ENCODE measurements around the gene KIF24.
"Not testable (repeated sequence)": the region's sequence is repeated elsewhere in the genome, so short reads cannot be mapped to it uniquely, and the experiment has no call there.

The KIF24 gene

GRCh38 chr9:34310215-34310614 lies 18.9 kb downstream of the KIF24 start:
- Histone ChIP-seq H3K4me1 (ENCODE audit: control insufficient read depth, low read depth, low read length) (no peaks in the 10 kb centered on the region), H3K27me3 (ENCODE audit: control insufficient read depth, insufficient read depth, low read length) (no peaks in the 10 kb centered on the region), H3K36me3 (ENCODE audit: control insufficient read depth, low read depth, low read length) (no peaks in the 10 kb centered on the region), H3K27ac (ENCODE audit: low read length) (no peak overlapping the region), H3K9me3 (ENCODE audit: control insufficient read depth, low read depth, low read length) (no peaks in the 10 kb centered on the region), H3K4me3 (ENCODE audit: low read length) (no peak overlapping the region), H3K9ac (ENCODE audit: low read length) (no peak overlapping the region)

- not testable (repeated sequence) for H3K9me3 ChIP-seq (ENCODE audit: control insufficient read depth, low read depth, low read length); H3K27me3 ChIP-seq (ENCODE audit: control insufficient read depth, insufficient read depth, low read length); H3K4me3 ChIP-seq (ENCODE audit: low read length); H3K27ac ChIP-seq (ENCODE audit: low read length); H3K36me3 ChIP-seq (ENCODE audit: control insufficient read depth, low read depth, low read length); H3K4me1 ChIP-seq (ENCODE audit: control insufficient read depth, low read depth, low read length); H3K9ac ChIP-seq (ENCODE audit: low read length)
Observed at GRCh38 chr9:34308316-34308715, 20.8 kb downstream of the KIF24 start.

- not testable (repeated sequence) for H3K27me3 ChIP-seq (ENCODE audit: control insufficient read depth, insufficient read depth, low read length); H3K4me3 ChIP-seq (ENCODE audit: low read length); H3K9me3 ChIP-seq (ENCODE audit: control insufficient read depth, low read depth, low read length); H3K27ac ChIP-seq (ENCODE audit: low read length); H3K9ac ChIP-seq (ENCODE audit: low read length); H3K36me3 ChIP-seq (ENCODE audit: control insufficient read depth, low read depth, low read length); H3K4me1 ChIP-seq (ENCODE audit: control insufficient read depth, low read depth, low read length)
Observed at GRCh38 chr9:34301064-34301463, 28.0 kb downstream of the KIF24 start.

GRCh38 chr9:34292552-34292951 lies 36.5 kb downstream of the KIF24 start:
- Histone ChIP-seq H3K36me3 (ENCODE audit: control insufficient read depth, low read depth, low read length) (no peaks in the 10 kb centered on the region), H3K9me3 (ENCODE audit: control insufficient read depth, low read depth, low read length) (no peaks in the 10 kb centered on the region), H3K27ac (ENCODE audit: low read length) (no peak overlapping the region), H3K4me3 (ENCODE audit: low read length) (no peak overlapping the region), H3K4me1 (ENCODE audit: control insufficient read depth, low read depth, low read length) (no peaks in the 10 kb centered on the region), H3K9ac (ENCODE audit: low read length) (no peak overlapping the region), H3K27me3 (ENCODE audit: control insufficient read depth, insufficient read depth, low read length) (no peaks in the 10 kb centered on the region)

DNA sequence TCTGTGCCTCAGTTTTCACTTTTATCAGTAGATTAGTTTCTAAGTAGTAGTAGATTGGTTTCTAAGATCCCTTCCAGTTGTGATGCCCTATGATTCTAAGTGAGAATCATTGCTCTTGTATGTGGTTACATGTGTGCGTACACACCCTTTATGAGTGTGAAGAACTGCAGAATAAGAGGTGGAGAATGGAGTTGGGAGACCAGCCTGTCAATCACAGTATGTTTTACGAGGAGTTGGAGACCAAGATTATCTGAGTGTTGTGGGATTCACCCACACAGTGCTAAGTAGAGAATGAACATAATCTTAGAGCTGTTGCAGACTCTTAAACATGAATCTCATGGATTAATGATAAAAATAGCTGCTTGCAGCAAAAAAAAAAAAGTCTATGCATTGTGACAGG lies 37.6 kb downstream of the KIF24 start:
- H3K27ac ChIP-seq (ENCODE audit: low read length), result no peak overlapping the region
- H3K27me3 ChIP-seq (ENCODE audit: control insufficient read depth, insufficient read depth, low read length), result no peaks in the 10 kb centered on the region
- H3K9me3 ChIP-seq (ENCODE audit: control insufficient read depth, low read depth, low read length), result no peaks in the 10 kb centered on the region
- H3K4me3 ChIP-seq (ENCODE audit: low read length), result no peak overlapping the region
- no peaks in the 10 kb centered on the region for H3K4me1 ChIP-seq (ENCODE audit: control insufficient read depth, low read depth, low read length)
- H3K9ac ChIP-seq (ENCODE audit: low read length), result no peak overlapping the region
- H3K36me3 ChIP-seq (ENCODE audit: control insufficient read depth, low read depth, low read length), result no peaks in the 10 kb centered on the region

- Histone ChIP-seq H3K4me3 (ENCODE audit: low read length) (no peak overlapping the region), H3K9ac (ENCODE audit: low read length) (no peak overlapping the region), H3K36me3 (ENCODE audit: control insufficient read depth, low read depth, low read length) (no peaks in the 10 kb centered on the region), H3K9me3 (ENCODE audit: control insufficient read depth, low read depth, low read length) (no peaks in the 10 kb centered on the region), H3K27me3 (ENCODE audit: control insufficient read depth, insufficient read depth, low read length) (no peaks in the 10 kb centered on the region), H3K4me1 (ENCODE audit: control insufficient read depth, low read depth, low read length) (no peaks in the 10 kb centered on the region), H3K27ac (ENCODE audit: low read length) (no peak overlapping the region)
Observed at GRCh38 chr9:34291023-34291422, 38.0 kb downstream of the KIF24 start.

GRCh38 chr9:34289159-34289558 lies 39.9 kb downstream of the KIF24 start:
- Histone ChIP-seq H3K27me3 (ENCODE audit: control insufficient read depth, insufficient read depth, low read length) (no peaks in the 10 kb centered on the region), H3K27ac (ENCODE audit: low read length) (no peak overlapping the region), H3K36me3 (ENCODE audit: control insufficient read depth, low read depth, low read length) (no peaks in the 10 kb centered on the region), H3K4me1 (ENCODE audit: control insufficient read depth, low read depth, low read length) (no peaks in the 10 kb centered on the region), H3K4me3 (ENCODE audit: low read length) (no peak overlapping the region), H3K9me3 (ENCODE audit: control insufficient read depth, low read depth, low read length) (no peaks in the 10 kb centered on the region), H3K9ac (ENCODE audit: low read length) (no peak overlapping the region)

DNA sequence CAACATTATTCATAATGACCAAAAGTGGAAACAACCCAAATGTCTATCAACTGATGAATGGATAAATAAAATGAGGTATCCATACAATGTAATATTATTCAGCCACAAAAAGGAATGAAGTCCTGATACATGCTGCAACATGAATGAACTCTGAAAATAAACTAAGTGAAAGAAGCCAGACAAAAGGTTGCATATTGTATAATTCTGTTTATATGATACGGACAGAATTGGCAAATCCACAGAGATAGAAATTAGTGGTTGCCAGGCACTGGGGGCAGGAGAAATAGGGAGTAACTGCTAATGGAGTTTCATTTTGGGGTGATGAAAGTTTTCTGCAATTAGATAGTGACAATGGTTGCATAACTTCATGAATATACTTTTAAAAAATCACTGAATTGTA lies 47.0 kb downstream of the KIF24 start:
- Histone ChIP-seq H3K4me1 (ENCODE audit: control insufficient read depth, low read depth, low read length) (no peaks in the 10 kb centered on the region), H3K9ac (ENCODE audit: low read length) (no peak overlapping the region), H3K27ac (ENCODE audit: low read length) (no peak overlapping the region), H3K9me3 (ENCODE audit: control insufficient read depth, low read depth, low read length) (no peaks in the 10 kb centered on the region), H3K36me3 (ENCODE audit: control insufficient read depth, low read depth, low read length) (no peaks in the 10 kb centered on the region), H3K27me3 (ENCODE audit: control insufficient read depth, insufficient read depth, low read length) (no peaks in the 10 kb centered on the region), H3K4me3 (ENCODE audit: low read length) (no peak overlapping the region)

GRCh38 chr9:34279411-34279810 lies 49.7 kb downstream of the KIF24 start:
- H3K27ac ChIP-seq (ENCODE audit: low read length), result no peak overlapping the region
- no peak overlapping the region for H3K9ac ChIP-seq (ENCODE audit: low read length)

More at GRCh38 chr9:34279411-34279810, 49.7 kb downstream of the KIF24 start:
- Histone ChIP-seq H3K4me1 (ENCODE audit: control insufficient read depth, low read depth, low read length) (no peaks in the 10 kb centered on the region), H3K36me3 (ENCODE audit: control insufficient read depth, low read depth, low read length) (no peaks in the 10 kb centered on the region), H3K9me3 (ENCODE audit: control insufficient read depth, low read depth, low read length) (no peaks in the 10 kb centered on the region), H3K27me3 (ENCODE audit: control insufficient read depth, insufficient read depth, low read length) (no peaks in the 10 kb centered on the region), H3K4me3 (ENCODE audit: low read length) (no peak overlapping the region)
